Tongue (tissue), 1 donor: Measurements from ENCODE around the gene PAK6. TPM values are rescaled to one million over a fixed set of nuclear protein-coding genes. Genes with fewer than 3 reads are reported as not detected.

Experiments
- total RNA-seq: library from RNA; depleted of rRNA; stranded (reverse); fragments of >200 nt; gene quantifications from one replicate; pipeline ENCODE4 v1.2.3, GENCODE V29; 2014

The PAK6 gene
- total RNA-seq, 1 donor from 2014 or later = 2.5 TPM

Other genes with a start within 250 kb of the PAK6 start
- 180 TPM for gene SRP14, start 199.9 kb upstream of the PAK6 start, total RNA-seq
- gene BMF, start 130.2 kb upstream of the PAK6 start, total RNA-seq = 20.1 TPM
- gene BUB1B, start 78.0 kb upstream of the PAK6 start, total RNA-seq = 26.4 TPM
- gene ANKRD63, start 44.0 kb downstream of the PAK6 start, total RNA-seq = 2.4 TPM
- 8.7 TPM for gene PLCB2, start 68.9 kb downstream of the PAK6 start, total RNA-seq
- gene INAFM2, start 84.6 kb downstream of the PAK6 start, total RNA-seq = 19.4 TPM
- 25.4 TPM for gene CCDC9B, start 101.9 kb downstream of the PAK6 start, total RNA-seq
- not detected for gene PHGR1, start 112.0 kb downstream of the PAK6 start, total RNA-seq
- gene DISP2, start 119.2 kb downstream of the PAK6 start, total RNA-seq = 4.1 TPM
- gene KNSTRN, start 143.7 kb downstream of the PAK6 start, total RNA-seq = 25.6 TPM
- 52.8 TPM for gene IVD, start 166.7 kb downstream of the PAK6 start, total RNA-seq
- 13.6 TPM for gene BAHD1, start 201.9 kb downstream of the PAK6 start, total RNA-seq
- gene CHST14, start 231.9 kb downstream of the PAK6 start, total RNA-seq = 17.2 TPM